ENCODE results near the gene RAF1.
"Not testable (repeated sequence)": the region's sequence is repeated elsewhere in the genome, so short reads cannot be mapped to it uniquely, and the experiment has no call there.

Gene RAF1

GRCh38 chr3:12677616-12678015, 13.7 kb upstream of the RAF1 start:
- DNase-seq (ENCODE audit: low read depth): no peak

GRCh38 chr3:12675115-12675810, 11.3 kb upstream of the RAF1 start:
- no peak for DNase-seq (ENCODE audit: low read depth)

GRCh38 chr3:12673956-12674736, 10.2 kb upstream of the RAF1 start:
- DNase-seq (ENCODE audit: low read depth): not testable (repeated sequence)

- no peak for DNase-seq (ENCODE audit: low read depth)
Observed at GRCh38 chr3:12671120-12671450, 7.2 kb upstream of the RAF1 start.

- no peak for DNase-seq (ENCODE audit: low read depth)
Observed at GRCh38 chr3:12670365-12671119, 6.6 kb upstream of the RAF1 start.

GRCh38 chr3:12663401-12663935, 449 bp downstream of the RAF1 start:
- DNase-seq (ENCODE audit: low read depth): peak; percentile 74

GRCh38 chr3:12662593-12663400, 1.1 kb downstream of the RAF1 start:
- no peak for DNase-seq (ENCODE audit: low read depth)

GRCh38 chr3:12661926-12662592, 1.9 kb downstream of the RAF1 start:
- DNase-seq (ENCODE audit: low read depth): no peak

GRCh38 chr3:12661375-12661774, 2.5 kb downstream of the RAF1 start:
- DNase-seq (ENCODE audit: low read depth): not testable (repeated sequence)

GRCh38 chr3:12660196-12660595, 3.7 kb downstream of the RAF1 start:
- no peak for DNase-seq (ENCODE audit: low read depth)

- peak; percentile 72 for DNase-seq (ENCODE audit: low read depth)
Observed at GRCh38 chr3:12659316-12660015, 4.5 kb downstream of the RAF1 start.

GRCh38 chr3:12658593-12659058, 5.3 kb downstream of the RAF1 start:
- peak; percentile 94 for DNase-seq (ENCODE audit: low read depth)

- DNase-seq (ENCODE audit: low read depth): no peak
Observed at GRCh38 chr3:12656850-12657249, 7.1 kb downstream of the RAF1 start.

- no peak for DNase-seq (ENCODE audit: low read depth)
Observed at GRCh38 chr3:12656193-12656592, 7.7 kb downstream of the RAF1 start.

- DNase-seq (ENCODE audit: low read depth): no peak
Observed at GRCh38 chr3:12655701-12656100, 8.2 kb downstream of the RAF1 start.

GRCh38 chr3:12653747-12654146, 10.2 kb downstream of the RAF1 start:
- no peak for DNase-seq (ENCODE audit: low read depth)

GRCh38 chr3:12648384-12648959, 15.4 kb downstream of the RAF1 start:
- no peak for DNase-seq (ENCODE audit: low read depth)

- peak; percentile 42 for DNase-seq (ENCODE audit: low read depth)
Observed at GRCh38 chr3:12644331-12644937, 19.5 kb downstream of the RAF1 start.

GRCh38 chr3:12643724-12644123, 20.2 kb downstream of the RAF1 start:
- no peak for DNase-seq (ENCODE audit: low read depth)

- no peak for DNase-seq (ENCODE audit: low read depth)
Observed at GRCh38 chr3:12643010-12643380, 20.9 kb downstream of the RAF1 start.
